H1 (cell line): ENCODE results near the gene TMEM116. TPM values are rescaled to one million over a fixed set of nuclear protein-coding genes. Genes with fewer than 3 reads are reported as not detected.

ENCODE experiments used
- CTCF ChIA-PET: fragments of 300-600 bp; sonication (Branson Sonifier 250); formaldehyde crosslinking; loops from one replicate; lab custom pipeline; 2021; ENCODE audit not compliant: partially characterized antibody; lab: Charles Lee
- POLR2A ChIA-PET: fragments of 300-600 bp; sonication (Branson Sonifier 250); formaldehyde crosslinking; loops from one replicate; lab custom pipeline; 2021; ENCODE audit warnings: inconsistent platforms; ENCODE audit not compliant: partially characterized antibody; lab: Charles Lee
- DNase-seq, 2 experiments: peaks; one replicate each; pipeline versions ENCODE4 v3.0.0 to v3.0.0-alpha.2; 2010 to 2022; ENCODE audit warnings: low spot score in 2 of 2, low read depth in 1 of 2, mixed read lengths in 1 of 2
- FAIRE-seq: peaks from 2 replicates; lab custom pipeline; 2011; peaks lifted over from hg19 to GRCh38; lab: Jason Lieb, UNC
- H2AFZ ChIP-seq: 2 replicates; pipeline ENCODE4 v1.8.1; 2012; ENCODE audit warnings: low read length, inconsistent platforms
- H2AK5ac ChIP-seq: 2 replicates; pipeline ENCODE4 v1.6.1; 2013; ENCODE audit warnings: low read depth, low read length
- H2BK120ac ChIP-seq: replicated peaks from 2 replicates; pipeline ENCODE3; 2013; ENCODE audit warnings: low read depth, low read length, inconsistent platforms
- H2BK12ac ChIP-seq: 2 replicates; pipeline ENCODE4 v1.6.1; 2013; ENCODE audit warnings: low read depth, low read length
- H2BK15ac ChIP-seq: 2 replicates; pipeline ENCODE4 v1.6.1; 2013; ENCODE audit warnings: low read length
- H2BK20ac ChIP-seq: 2 replicates; pipeline ENCODE4 v1.6.1; 2013; ENCODE audit warnings: low read length
- H2BK5ac ChIP-seq: 2 replicates; pipeline ENCODE4 v1.6.1; 2013; ENCODE audit warnings: low read depth, low read length
- H3K14ac ChIP-seq: 2 replicates; pipeline ENCODE4 v1.6.1; 2013; ENCODE audit warnings: inconsistent platforms; ENCODE audit not compliant: insufficient read length
- H3K18ac ChIP-seq: 2 replicates; pipeline ENCODE4 v1.6.1; 2013; ENCODE audit warnings: low read length; ENCODE audit errors: extremely low read depth
- H3K23ac ChIP-seq: 2 replicates; pipeline ENCODE4 v1.6.1; 2013; ENCODE audit warnings: inconsistent platforms; ENCODE audit not compliant: insufficient read length
- H3K23me2 ChIP-seq: 2 replicates; pipeline ENCODE4 v1.6.1; 2013; ENCODE audit warnings: low read depth, low read length
- H3K27ac ChIP-seq: 2 replicates; pipeline ENCODE4 v1.6.1; 2011; ENCODE audit warnings: low read depth, low read length, inconsistent platforms
- H3K27me3 ChIP-seq, 4 experiments: replicated peaks in 1 of 4; 1 replicate in 1 of 4; 2 replicates in 3 of 4; pipeline versions ENCODE4 v1.6.1 to v1.8.1; 2011 to 2013; ENCODE audit warnings: low read length in 3 of 4, mild to moderate bottlenecking in 3 of 4, inconsistent platforms in 2 of 4, mixed read lengths in 2 of 4, moderate library complexity in 1 of 4; ENCODE audit not compliant: control insufficient read depth in 3 of 4, insufficient read depth in 3 of 4; ENCODE audit errors: extremely low read depth in 1 of 4
- H3K36me3 ChIP-seq, 4 experiments: 2 replicates each; pipeline versions ENCODE4 v1.6.1 to v1.8.1; 2011 to 2013; ENCODE audit warnings: mild to moderate bottlenecking in 4 of 4, low read length in 3 of 4, moderate library complexity in 2 of 4, control low read depth in 1 of 4, inconsistent platforms in 1 of 4; ENCODE audit not compliant: insufficient read depth in 4 of 4, control insufficient read depth in 2 of 4
- H3K4ac ChIP-seq: replicated peaks from 2 replicates; pipeline ENCODE3; 2013; ENCODE audit warnings: low read length, low read depth, mixed read lengths, inconsistent platforms; ENCODE audit not compliant: insufficient read length
- H3K4me1 ChIP-seq, 4 experiments: replicated peaks in 1 of 4; 1 replicate in 1 of 4; 2 replicates in 3 of 4; pipeline versions ENCODE4 v1.6.1 to v1.8.1; 2011 to 2013; ENCODE audit warnings: low read length in 3 of 4, inconsistent platforms in 2 of 4, mixed read lengths in 1 of 4; ENCODE audit not compliant: insufficient read depth in 4 of 4, control insufficient read depth in 3 of 4
- H3K4me2 ChIP-seq, 2 experiments: 2 replicates each; pipeline versions ENCODE4 v1.6.1 to v1.8.1; 2011 to 2013; ENCODE audit warnings: low read depth in 2 of 2, low read length in 2 of 2, control low read depth in 1 of 2, inconsistent platforms in 1 of 2, mild to moderate bottlenecking in 1 of 2; ENCODE audit not compliant: insufficient read depth in 1 of 2
- H3K4me3 ChIP-seq, 4 experiments: fragments of 200-600, 300-600 bp in 1 of 4; sonication (generic), shearing (Covaris generic), sonication (Bioruptor Twin) in 1 of 4; 2 replicates each; pipeline versions ENCODE4 v1.5.1 to v1.8.1; 2011 to 2016; ENCODE audit warnings: low read length in 4 of 4, low read depth in 3 of 4, control low read depth in 2 of 4, inconsistent platforms in 2 of 4, mild to moderate bottlenecking in 2 of 4, mixed read lengths in 1 of 4, moderate library complexity in 1 of 4; ENCODE audit not compliant: insufficient read depth in 2 of 4; ENCODE audit errors: extremely low read depth in 1 of 4
- H3K56ac ChIP-seq: replicated peaks from 2 replicates; pipeline ENCODE3; 2013; ENCODE audit warnings: low read depth, mild to moderate bottlenecking, mixed read lengths, low read length, inconsistent platforms; ENCODE audit not compliant: insufficient read length
- H3K79me1 ChIP-seq: 2 replicates; pipeline ENCODE4 v1.6.1; 2013; ENCODE audit warnings: low read depth, low read length, control low read depth
- H3K79me2 ChIP-seq, 2 experiments: 2 replicates each; pipeline versions ENCODE4 v1.6.1 to v1.8.1; 2012 to 2013; ENCODE audit warnings: low read length in 2 of 2, mild to moderate bottlenecking in 2 of 2, inconsistent platforms in 1 of 2; ENCODE audit not compliant: insufficient read depth in 2 of 2, control insufficient read depth in 1 of 2
- H3K9ac ChIP-seq, 4 experiments: replicated peaks in 1 of 4; 1 replicate in 1 of 4; 2 replicates in 3 of 4; pipeline versions ENCODE4 v1.6.1 to v1.8.1; 2011 to 2013; ENCODE audit warnings: low read depth in 3 of 4, low read length in 3 of 4, control low read depth in 2 of 4, mild to moderate bottlenecking in 2 of 4, moderate library complexity in 2 of 4, inconsistent platforms in 1 of 4; ENCODE audit errors: extremely low read depth in 1 of 4
- H3K9me3 ChIP-seq, 2 experiments: 2 replicates each; pipeline versions ENCODE4 v1.6.1 to v1.8.1; 2012 to 2013; ENCODE audit warnings: mild to moderate bottlenecking in 2 of 2, moderate library complexity in 2 of 2, control low read depth in 1 of 2, inconsistent platforms in 1 of 2, low read depth in 1 of 2, low read length in 1 of 2, mixed read lengths in 1 of 2; ENCODE audit not compliant: insufficient read depth in 2 of 2
- H4K20me1 ChIP-seq, 2 experiments: replicated peaks in 1 of 2; 2 replicates each; pipeline versions ENCODE3 to v1.8.1; 2011 to 2013; ENCODE audit warnings: inconsistent platforms in 2 of 2, low read length in 2 of 2, mild to moderate bottlenecking in 1 of 2; ENCODE audit not compliant: insufficient read depth in 2 of 2, control insufficient read depth in 1 of 2
- H4K5ac ChIP-seq: 2 replicates; pipeline ENCODE4 v1.6.1; 2013; ENCODE audit warnings: low read length, low read depth, mixed read lengths, inconsistent platforms; ENCODE audit not compliant: insufficient read length
- H4K8ac ChIP-seq: 2 replicates; pipeline ENCODE4 v1.8.0; 2013; ENCODE audit warnings: mild to moderate bottlenecking, moderate library complexity, low read length, inconsistent platforms; ENCODE audit not compliant: insufficient read depth; ENCODE audit errors: extremely low read depth
- H4K91ac ChIP-seq: replicated peaks from 2 replicates; pipeline ENCODE3; 2013; ENCODE audit warnings: low read length, mixed read lengths, inconsistent platforms; ENCODE audit not compliant: insufficient read length
- CEBPB ChIP-seq: IDR thresholded peaks from 2 replicates; pipeline ENCODE4 v1.6.1; 2012; ENCODE audit warnings: low read depth, low read length
- CHD1 ChIP-seq: IDR thresholded peaks from 2 replicates; pipeline ENCODE4 v1.6.1; 2012; ENCODE audit warnings: low read depth, low read length, improper control_type of control experiment
- CTCF ChIP-seq, 3 experiments: IDR thresholded peaks; 1 replicate in 2 of 3; 2 replicates in 1 of 3; pipeline versions ENCODE4 v1.5.1 to v1.6.1; 2011; ENCODE audit warnings: low read length in 3 of 3, mild to moderate bottlenecking in 3 of 3, inconsistent platforms in 2 of 3, low read depth in 1 of 3, moderate library complexity in 1 of 3; ENCODE audit not compliant: insufficient read depth in 1 of 3; ENCODE audit errors: control extremely low read depth in 1 of 3
- EGR1 ChIP-seq: IDR thresholded peaks from 2 replicates; pipeline ENCODE4 v1.6.1; 2011; ENCODE audit warnings: low read depth, low read length, borderline replicate concordance
- GTF2F1 ChIP-seq: IDR thresholded peaks from 2 replicates; pipeline ENCODE4 v1.6.1; 2012; ENCODE audit warnings: low read depth, low read length, improper control_type of control experiment, borderline replicate concordance
- HDAC6 ChIP-seq: IDR thresholded peaks from one replicate; pipeline ENCODE4 v1.7.1; 2012; ENCODE audit warnings: low read depth, mild to moderate bottlenecking, inconsistent platforms, low read length, moderate library complexity
- JUND ChIP-seq: IDR thresholded peaks from 2 replicates; pipeline ENCODE4 v1.6.1; 2011; ENCODE audit warnings: mild to moderate bottlenecking, improper control_type of control experiment, low read length
- MAFK ChIP-seq: IDR thresholded peaks from 2 replicates; pipeline ENCODE4 v1.6.1; 2012; ENCODE audit warnings: low read depth, mild to moderate bottlenecking, improper control_type of control experiment, low read length
- PHF8 ChIP-seq: fragments of 200-600 bp; sonication (generic); conservative IDR thresholded peaks from 2 replicates; pipeline ENCODE4 v1.7.1; 2012; ENCODE audit warnings: low read depth, mild to moderate bottlenecking, inconsistent platforms, low read length, moderate library complexity
- SP2 ChIP-seq: IDR thresholded peaks from 2 replicates; pipeline ENCODE4 v1.6.1; 2012; ENCODE audit warnings: mild to moderate bottlenecking, low read length, inconsistent platforms
- ZNF274 ChIP-seq: IDR thresholded peaks from 2 replicates; pipeline ENCODE4 v1.7.0; 2012; ENCODE audit warnings: low read length, borderline replicate concordance; ENCODE audit errors: extremely low read depth
- WGBS, 2 experiments: shearing (Covaris generic) in 1 of 2; methylation state at CpG; one replicate each; pipeline versions ENCODE4 v1.1.6 to v1.1.7; 2013 to 2015; ENCODE audit warnings: low lambda C conversion rate in 2 of 2, mixed read lengths in 2 of 2, inconsistent platforms in 1 of 2, low coverage in 1 of 2, missing lambda C conversion rate in 1 of 2; ENCODE audit not compliant: insufficient replicate concordance in 2 of 2, insufficient coverage in 1 of 2, insufficient read length in 1 of 2; ENCODE audit errors: extremely low coverage in 1 of 2, missing lambda C conversion rate in 1 of 2; 5-methylcytosine and 5-hydroxymethylcytosine counted together
- polyA plus RNA-seq, 7 experiments: library from polyadenylated mRNA; depleted of rRNA in 3 of 7; stranded (reverse) in 5 of 7; unstranded in 2 of 7; fragments of >200 nt in 5 of 7; fragments of 200-250 nt in 2 of 7; gene quantifications; 1 replicate in 5 of 7; 2 replicates in 1 of 7; 4 replicates in 1 of 7; pipeline versions ENCODE4 v1.2.1 to v1.2.3, GENCODE V29; 2011 to 2013; ENCODE audit warnings: missing spikeins in 2 of 7, mixed read lengths in 2 of 7
- total RNA-seq: library from RNA; stranded (reverse); fragmentation: NEBNext Ultra II Directional; extraction: Animal tissue kit (Norgen Biotek cat#: 25700); gene quantifications from 2 replicates; pipeline ENCODE4 v1.2.1, GENCODE V29; 2021

Gene TMEM116
- total and polyA plus RNA-seq, 2 of the 8 experiments (the other 6 are each of a cell fraction or from before 2014, with no cell fraction given): 8.1 to 25.2 TPM

DNA sequence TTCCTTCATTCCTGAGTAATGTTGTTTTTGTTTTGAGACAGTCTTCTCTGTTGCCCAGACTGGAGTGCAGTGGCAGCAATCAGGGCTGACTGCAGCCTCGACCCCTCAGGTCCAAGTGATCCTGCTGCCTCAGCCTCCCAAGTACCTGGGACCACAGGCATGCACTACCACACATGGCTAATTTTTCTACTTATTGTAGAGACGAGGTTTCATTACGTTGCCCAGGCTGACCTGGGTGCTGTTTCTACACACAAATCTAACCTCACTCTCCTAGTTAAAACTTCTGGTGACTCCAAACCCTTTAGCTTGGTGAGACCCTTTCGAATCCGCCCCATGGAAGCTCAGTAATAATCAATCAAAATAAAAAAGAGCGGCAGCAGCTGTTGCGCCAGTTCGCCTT, 1.3 kb downstream of the TMEM116 start:
- Histone ChIP-seq H3K23ac (no peak overlapping the region), H3K27ac (no peak overlapping the region), H4K20me1 (peaks cover 0 to 4% of the 10 kb centered on the region in 2 experiments), H3K79me2 (peaks cover 20 to 43% of the 10 kb centered on the region in 2 experiments), H3K23me2 (peaks cover 8% of the 10 kb centered on the region), H2BK20ac (no peak overlapping the region), H3K9me3 (no peaks in the 10 kb centered on the region), H2AFZ (no peak overlapping the region), H3K9ac (peak overlapping the region in 3 of 4 experiments; percentile 13 to 78 (median 23); a peak in 5 of 7 replicates), H2AK5ac (no peak overlapping the region), H3K4me2 (peak overlapping the region; percentile 90 to 93), H3K27me3 (no peaks in the 10 kb centered on the region), H3K18ac (no peak overlapping the region), H3K4me3 (peak overlapping the region; percentile 68 to 91 (median 82); a peak in 5 of 8 replicates), H4K91ac (no peak overlapping the region), H3K4ac (no peak overlapping the region), H3K14ac (no peak overlapping the region), H3K56ac (peak overlapping the region; percentile 22), H3K4me1 (peaks cover 4 to 13% (median 5%) of the 10 kb centered on the region in 4 experiments), H3K79me1 (peaks cover 5% of the 10 kb centered on the region), H2BK12ac (no peak overlapping the region), H3K36me3 (peaks cover 2 to 15% (median 9%) of the 10 kb centered on the region in 4 experiments; a peak in 5 of 8 replicates), H2BK120ac (no peak overlapping the region), H4K5ac (no peak overlapping the region), H4K8ac (no peak overlapping the region), H2BK15ac (no peak overlapping the region), H2BK5ac (no peak overlapping the region)
- no peak for DNase-seq
- ChIA-PET CTCF (interaction anchor here (0.6 to 1.2 kb wide), 4 partner anchors 10 to 606 kb away, joined by 3 to 5 read pairs (median 4); no protein-coding TSS in a partner anchor), POLR2A (interaction anchor here (0.7 to 6.1 kb wide), 8 partner anchors 9 to 499 kb away, joined by 3 to 88 read pairs (median 12); no protein-coding TSS in a partner anchor)
- 92% methylated on average over 8 of the region's 8 CpGs; no CpG with 5 or more reads in 1 of the 2 experiments for WGBS, 2 experiments
- no peak for FAIRE-seq
- no peak for TF ChIP-seq CTCF (IDR thresholded peaks at IDR 0.05; ENCODE audit: control extremely low read depth in 1 of 3, insufficient read depth in 1 of 3, low read depth in 1 of 3, low read length in 3 of 3)
- TF ChIP-seq ZNF274: no peak
- TF ChIP-seq GTF2F1: no peak
- no peak for TF ChIP-seq MAFK
- no peak for TF ChIP-seq JUND
- no peak for TF ChIP-seq CEBPB
- no peak for TF ChIP-seq PHF8
- no peak for TF ChIP-seq SP2
- no peak for TF ChIP-seq CHD1
- TF ChIP-seq EGR1: no peak
- TF ChIP-seq HDAC6: no peak
